NCI-H82 (cell line): Measurements from ENCODE around the gene SSR1.
"Not testable (repeated sequence)": the region's sequence is repeated elsewhere in the genome, so short reads cannot be mapped to it uniquely, and the experiment has no call there.

Source experiments
- DNase-seq: peaks from one replicate; lab custom pipeline; 2025; lab: John Stamatoyannopoulos, UW

Gene SSR1

GRCh38 chr6:7276199-7276524 lies 36.8 kb downstream of the SSR1 start:
- DNase-seq = no peak

- not testable (repeated sequence) for DNase-seq
Observed at GRCh38 chr6:7274525-7274924, 38.5 kb downstream of the SSR1 start.

GRCh38 chr6:7273709-7274108 lies 39.3 kb downstream of the SSR1 start:
- no peak for DNase-seq

- DNase-seq = no peak
Observed at GRCh38 chr6:7271205-7271534, 41.8 kb downstream of the SSR1 start.

GRCh38 chr6:7270320-7271204 lies 42.4 kb downstream of the SSR1 start:
- DNase-seq = no peak

GRCh38 chr6:7269816-7270215 lies 43.2 kb downstream of the SSR1 start:
- DNase-seq = no peak

GRCh38 chr6:7268816-7269555 lies 44.0 kb downstream of the SSR1 start:
- no peak for DNase-seq

GRCh38 chr6:7268362-7268761 lies 44.6 kb downstream of the SSR1 start:
- DNase-seq = no peak

- DNase-seq = no peak
Observed at GRCh38 chr6:7267466-7268091, 45.4 kb downstream of the SSR1 start.

GRCh38 chr6:7267071-7267465 lies 45.9 kb downstream of the SSR1 start:
- no peak for DNase-seq

- not testable (repeated sequence) for DNase-seq
Observed at GRCh38 chr6:7265385-7265726, 47.6 kb downstream of the SSR1 start.

- no peak for DNase-seq
Observed at GRCh38 chr6:7264686-7265384, 48.2 kb downstream of the SSR1 start.

GRCh38 chr6:7264041-7264440 lies 49.0 kb downstream of the SSR1 start:
- no peak for DNase-seq

- DNase-seq = not testable (repeated sequence)
Observed at GRCh38 chr6:7263519-7263805, 49.5 kb downstream of the SSR1 start.

- DNase-seq = peak; percentile 27
Observed at GRCh38 chr6:7262746-7263518, 50.1 kb downstream of the SSR1 start.

GRCh38 chr6:7261852-7262461 lies 51.0 kb downstream of the SSR1 start:
- DNase-seq = peak; percentile 98

- peak; percentile 97 for DNase-seq
Observed at GRCh38 chr6:7261032-7261841, 51.8 kb downstream of the SSR1 start.

- peak; percentile 36 for DNase-seq
Observed at GRCh38 chr6:7260291-7261031, 52.5 kb downstream of the SSR1 start.

GRCh38 chr6:7258231-7258763 lies 54.7 kb downstream of the SSR1 start:
- DNase-seq = no peak
